HepG2 (cell line): ENCODE data around the gene COG5. TPM values are rescaled to one million over a fixed set of nuclear protein-coding genes. Genes with fewer than 3 reads are reported as not detected.

Experiments used
- ATAC-seq: fragments of 200-7000 bp; cut with Tn5 transposase; 3 replicates; pipeline ENCODE4 v1.9.1; 2020; ENCODE audit warnings: mild to moderate bottlenecking, moderate library complexity
- BruUV-seq: library from RNA; stranded (reverse); fragments of 400-500 nt; replicated peaks from 2 replicates; lab custom pipeline; 2021; lab: Mats Ljungman, UMichigan
- CTCF ChIA-PET: fragments of 300-600 bp; formaldehyde crosslinking; extraction: SDS; loops from one replicate; lab custom pipeline; 2021; ENCODE audit warnings: low total read pairs, inconsistent platforms, low intra/inter-chr PET ratio; lab: Yijun Ruan, JAX
- POLR2A ChIA-PET: fragments of 350-600 bp; sonication (Branson Sonifier 250); formaldehyde crosslinking; loops from one replicate; lab custom pipeline; 2020; ENCODE audit warnings: antibody characterized with exemption, inconsistent platforms; lab: Yijun Ruan, JAX
- DNase-seq: peaks from one replicate; pipeline ENCODE4 v3.0.0-alpha.2; 2015; ENCODE audit warnings: low spot score
- FAIRE-seq: peaks from 3 replicates; lab custom pipeline; 2011; peaks lifted over from hg19 to GRCh38; lab: Jason Lieb, UNC
- H2AFZ ChIP-seq: one replicate; pipeline ENCODE4 v1.6.1; 2011; ENCODE audit warnings: low read length, inconsistent platforms
- H3K27ac ChIP-seq: fragments of 300-600 bp; 3 replicates; pipeline ENCODE4 v1.8.0; 2011; ENCODE audit warnings: mixed run types, mild to moderate bottlenecking, mixed read lengths, low read length, inconsistent platforms; ENCODE audit not compliant: insufficient read depth; ENCODE audit errors: extremely low read length
- H3K27me3 ChIP-seq, 2 experiments: fragments of 200-600 bp in 1 of 2; 2 replicates in 1 of 2; 3 replicates in 1 of 2; pipeline versions ENCODE4 v1.6.0 to v1.8.0; 2011; ENCODE audit warnings: low read length in 2 of 2, mild to moderate bottlenecking in 2 of 2, moderate library complexity in 2 of 2, inconsistent platforms in 1 of 2; ENCODE audit not compliant: insufficient read depth in 2 of 2, control insufficient read depth in 1 of 2
- H3K36me3 ChIP-seq, 2 experiments: fragments of 200-600 bp in 1 of 2; replicated peaks in 1 of 2; 2 replicates in 1 of 2; 3 replicates in 1 of 2; pipeline versions ENCODE4 v1.5.1 to v1.8.0; 2011; ENCODE audit warnings: low read length in 2 of 2, inconsistent platforms in 1 of 2; ENCODE audit not compliant: insufficient read depth in 2 of 2, control insufficient read depth in 1 of 2
- H3K4me1 ChIP-seq: 2 replicates; pipeline ENCODE4 v1.5.1; 2012; ENCODE audit warnings: low read length, inconsistent platforms; ENCODE audit not compliant: insufficient read depth
- H3K4me2 ChIP-seq: 2 replicates; pipeline ENCODE4 v1.6.0; 2011; ENCODE audit warnings: low read depth, low read length, inconsistent platforms
- H3K4me3 ChIP-seq, 3 experiments: fragments of 200-600 bp in 1 of 3; sonication (generic), shearing (Covaris generic) in 1 of 3; replicated peaks in 1 of 3; 2 replicates each; pipeline ENCODE4 v1.5.1; 2011 to 2016; ENCODE audit warnings: low read length in 3 of 3, inconsistent platforms in 2 of 3, low read depth in 2 of 3, mild to moderate bottlenecking in 2 of 3, control low read depth in 1 of 3, mixed read lengths in 1 of 3; ENCODE audit not compliant: insufficient read depth in 1 of 3
- H3K79me2 ChIP-seq: one replicate; pipeline ENCODE4 v1.6.1; 2011; ENCODE audit warnings: low read length, inconsistent platforms; ENCODE audit not compliant: insufficient read depth
- H3K9ac ChIP-seq: 2 replicates; pipeline ENCODE4 v1.6.0; 2011; ENCODE audit warnings: mild to moderate bottlenecking, low read depth, low read length, inconsistent platforms; ENCODE audit not compliant: insufficient read depth
- H3K9me3 ChIP-seq: 2 replicates; pipeline ENCODE4 v1.5.1; 2012; ENCODE audit warnings: mild to moderate bottlenecking, low read length
- H4K20me1 ChIP-seq: 2 replicates; pipeline ENCODE4 v1.6.0; 2011; ENCODE audit warnings: inconsistent platforms, mild to moderate bottlenecking, low read length, moderate library complexity; ENCODE audit not compliant: insufficient read depth
- DBP ChIP-seq: sonication (generic); formaldehyde crosslinking; IDR thresholded peaks from 2 replicates; pipeline ENCODE4 v1.4.0; 2020; ENCODE audit warnings: missing genetic modification reagents; ENCODE audit errors: not compliant biosample characterization
- PHF20 ChIP-seq: sonication (generic); formaldehyde crosslinking; IDR thresholded peaks from 2 replicates; pipeline ENCODE4 v1.5.0; 2020; ENCODE audit warnings: mild to moderate bottlenecking, missing genetic modification reagents
- RXRA ChIP-seq: sonication (generic); formaldehyde crosslinking; IDR thresholded peaks from 2 replicates; pipeline ENCODE4 v1.5.1; 2020; ENCODE audit warnings: missing genetic modification reagents
- YEATS2 ChIP-seq: sonication (generic); formaldehyde crosslinking; IDR thresholded peaks from 2 replicates; pipeline ENCODE4 v1.4.0; 2020; ENCODE audit warnings: missing genetic modification reagents, borderline replicate concordance
- ZHX2 ChIP-seq, 2 experiments: sonication (generic) in 1 of 2; formaldehyde crosslinking in 1 of 2; IDR thresholded peaks; 2 replicates each; pipeline versions ENCODE4 v1.6.1 to v1.9.0; 2014 to 2022; ENCODE audit warnings: antibody characterized with exemption in 1 of 2, borderline replicate concordance in 1 of 2, inconsistent platforms in 1 of 2, low read depth in 1 of 2, missing genetic modification reagents in 1 of 2
- ZNF24 ChIP-seq: fragments of 450-650 bp; IDR thresholded peaks from 2 replicates; pipeline ENCODE4 v1.6.1; 2017; ENCODE audit warnings: antibody characterized with exemption, mild to moderate bottlenecking
- ZNF383 ChIP-seq: sonication (generic); formaldehyde crosslinking; IDR thresholded peaks from 2 replicates; pipeline ENCODE4 v1.4.0; 2020; ENCODE audit warnings: missing genetic modification reagents, mild to moderate bottlenecking, borderline replicate concordance
- ZSCAN25 ChIP-seq: sonication (generic); formaldehyde crosslinking; IDR thresholded peaks from 2 replicates; pipeline ENCODE4 v1.8.0; 2022; ENCODE audit warnings: mild to moderate bottlenecking, missing genetic modification reagents
- WGBS: methylation state at CpG from one replicate; pipeline ENCODE4 v1.1.6; 2017; ENCODE audit warnings: low lambda C conversion rate; 5-methylcytosine and 5-hydroxymethylcytosine counted together
- in situ Hi-C: cut with HindIII; loops from 2 replicates; pipeline ENCODE4 v1.10.0; 2017; ENCODE audit warnings: low pct_unique_long_range_greater_than_20kb; ENCODE audit not compliant: extremely low pct_ligation_motif_present
- intact Hi-C: fragments of 100-400 bp; cut with micrococcal nuclease; formaldehyde crosslinking; loops from one replicate; pipeline ENCODE4 v1.10.0; 2022; ENCODE audit not compliant: unreplicated experiment
- polyA plus RNA-seq, 8 experiments: library from polyadenylated mRNA; depleted of rRNA in 3 of 8; stranded (reverse) in 7 of 8; unstranded in 1 of 8; fragments of >200 nt; fragmentation: Illumina TruSeq in 4 of 8; extraction: Trizol in 4 of 8; gene quantifications; 2 replicates each; pipeline versions ENCODE4 v1.2.1 to v1.2.3, GENCODE V29; 2011 to 2016; ENCODE audit warnings: low read depth in 4 of 8, missing spikeins in 1 of 8, mixed read lengths in 1 of 8; ENCODE audit not compliant: insufficient read depth in 1 of 8
- total RNA-seq, 5 experiments: library from RNA; depleted of rRNA; stranded (reverse); fragments of >200 nt; fragmentation: Illumina TruSeq; extraction: Trizol; gene quantifications; 2 replicates each; pipeline ENCODE4 v1.2.3, GENCODE V29; 2016; ENCODE audit warnings: low read depth in 1 of 5

Gene COG5
- total and polyA plus RNA-seq, 2 of the 13 experiments (the other 11 are each of a cell fraction or from before 2014, with no cell fraction given), result 20.4 to 31.3 TPM

- ChIA-PET POLR2A (no interaction called here), CTCF (no interaction called here)
- ATAC-seq, result no peak
- no peaks in the 10 kb centered on the region for H3K9me3 ChIP-seq
- in situ Hi-C loops (no loop called here), intact Hi-C loops (loop anchor here (5.0 kb wide), 1 partner anchor 144 kb away; no protein-coding TSS in a partner anchor)
- FAIRE-seq, result no peak
- H2AFZ ChIP-seq, result no peak overlapping the region
- no peak overlapping the region for H3K27ac ChIP-seq
- H4K20me1 ChIP-seq, result no peaks in the 10 kb centered on the region
- peaks cover 11% of the 10 kb centered on the region for H3K4me1 ChIP-seq
- BruUV-seq, result no TSS peak
- no peak overlapping the region for H3K9ac ChIP-seq
- H3K79me2 ChIP-seq, result peaks cover 6% of the 10 kb centered on the region
- WGBS, result 95% methylated on average over 2 of the region's 2 CpGs
- no peaks in the 10 kb centered on the region for H3K27me3 ChIP-seq
- DNase-seq, result no peak
- H3K4me3 ChIP-seq, result no peak overlapping the region
- H3K4me2 ChIP-seq, result no peak overlapping the region
- H3K36me3 ChIP-seq, result peaks cover 0 to 12% of the 10 kb centered on the region in 2 experiments; a peak in 1 of 5 replicates
- TF ChIP-seq ZNF24, result no peak
Observed at GRCh38 chr7:107582875-107583274, 19.2 kb upstream of the COG5 start.

- ChIA-PET POLR2A (no interaction called here), CTCF (no interaction called here)
- H3K9me3 ChIP-seq, result no peaks in the 10 kb centered on the region
- H3K9ac ChIP-seq, result peak overlapping the region; percentile 95; the same call in 1 of the 2 replicates
- WGBS, result 81% methylated on average over 5 of the region's 5 CpGs
- ATAC-seq (no peak), FAIRE-seq (no peak), DNase-seq (no peak)
- no peaks in the 10 kb centered on the region for H4K20me1 ChIP-seq
- H3K4me3 ChIP-seq, result peak overlapping the region in 2 of 3 experiments; percentile 87 to 95; a peak in 4 of 6 replicates
- in situ Hi-C loops, result no loop called here
- H3K27me3 ChIP-seq, result no peaks in the 10 kb centered on the region
- peaks cover 6% of the 10 kb centered on the region for H3K79me2 ChIP-seq
- H2AFZ ChIP-seq, result no peak overlapping the region
- H3K36me3 ChIP-seq, result peaks cover 0 to 9% of the 10 kb centered on the region in 2 experiments; a peak in 1 of 5 replicates
- no peak overlapping the region for H3K27ac ChIP-seq
- peaks cover 11% of the 10 kb centered on the region for H3K4me1 ChIP-seq
- intact Hi-C loops, result loop anchor here (5.0 kb wide), 1 partner anchor 146 kb away; no protein-coding TSS in a partner anchor
- H3K4me2 ChIP-seq, result peak overlapping the region; percentile 73
- no TSS peak for BruUV-seq
- no peak for TF ChIP-seq DBP (CRISPR knock-in tag)
- no peak for TF ChIP-seq ZHX2 (IDR thresholded peaks at IDR 0.05; ENCODE audit: low read depth)
- TF ChIP-seq ZHX2 (CRISPR knock-in tag; IDR thresholded peaks at IDR 0.05; ENCODE audit: borderline replicate concordance), result no peak
- no peak for TF ChIP-seq RXRA (CRISPR knock-in tag)
- TF ChIP-seq ZNF383, result no peak
- no peak for TF ChIP-seq ZSCAN25
- no peak for TF ChIP-seq YEATS2 (CRISPR knock-in tag)
- TF ChIP-seq PHF20, result no peak
Observed at GRCh38 chr7:107581387-107582013, 17.8 kb upstream of the COG5 start.
